ENCODE data around the gene OGDH.

GRCh38 chr7:44595934-44596635, 10.3 kb upstream of the OGDH start:
- no peak for TF ChIP-seq POLR2A (IDR thresholded peaks at IDR 0.05)
- TF ChIP-seq, protein P1, sequence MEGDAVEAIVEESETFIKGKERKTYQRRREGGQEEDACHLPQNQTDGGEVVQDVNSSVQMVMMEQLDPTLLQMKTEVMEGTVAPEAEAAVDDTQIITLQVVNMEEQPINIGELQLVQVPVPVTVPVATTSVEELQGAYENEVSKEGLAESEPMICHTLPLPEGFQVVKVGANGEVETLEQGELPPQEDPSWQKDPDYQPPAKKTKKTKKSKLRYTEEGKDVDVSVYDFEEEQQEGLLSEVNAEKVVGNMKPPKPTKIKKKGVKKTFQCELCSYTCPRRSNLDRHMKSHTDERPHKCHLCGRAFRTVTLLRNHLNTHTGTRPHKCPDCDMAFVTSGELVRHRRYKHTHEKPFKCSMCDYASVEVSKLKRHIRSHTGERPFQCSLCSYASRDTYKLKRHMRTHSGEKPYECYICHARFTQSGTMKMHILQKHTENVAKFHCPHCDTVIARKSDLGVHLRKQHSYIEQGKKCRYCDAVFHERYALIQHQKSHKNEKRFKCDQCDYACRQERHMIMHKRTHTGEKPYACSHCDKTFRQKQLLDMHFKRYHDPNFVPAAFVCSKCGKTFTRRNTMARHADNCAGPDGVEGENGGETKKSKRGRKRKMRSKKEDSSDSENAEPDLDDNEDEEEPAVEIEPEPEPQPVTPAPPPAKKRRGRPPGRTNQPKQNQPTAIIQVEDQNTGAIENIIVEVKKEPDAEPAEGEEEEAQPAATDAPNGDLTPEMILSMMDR (IDR thresholded peaks at IDR 0.05): no peak
